ENCODE results near the gene JUP. TPM values are rescaled to one million over a fixed set of nuclear protein-coding genes. Genes with fewer than 3 reads are reported as not detected.

Gene JUP
- total RNA-seq, 1 experiment from 2014 or later, result 352 TPM

GRCh38 chr17:41751288-41751687 is 35.2 kb downstream of the JUP start:
- Histone ChIP-seq H3K4me3 (ENCODE audit: low read depth in 2 of 2, low read length in 2 of 2) (no peak overlapping the region), H3K4me1 (ENCODE audit: control insufficient read depth, insufficient read depth, low read length) (no peaks in the 10 kb centered on the region), H3K9me3 (ENCODE audit: control insufficient read depth, insufficient read depth, low read depth, low read length) (no peaks in the 10 kb centered on the region), H3K27ac (ENCODE audit: low read length) (no peak overlapping the region), H3K36me3 (ENCODE audit: control insufficient read depth, insufficient read depth, low read length) (no peaks in the 10 kb centered on the region), H3K27me3 (ENCODE audit: control insufficient read depth, insufficient read depth, low read length) (no peaks in the 10 kb centered on the region)
- no peak for TF ChIP-seq POLR2AphosphoS5 (IDR thresholded peaks at IDR 0.05; ENCODE audit: low read depth, low read length)
- TF ChIP-seq SIN3A (IDR thresholded peaks at IDR 0.05; ENCODE audit: borderline replicate concordance, insufficient read depth, low read depth, low read length), result no peak
- no peak for TF ChIP-seq CTCF (IDR thresholded peaks at IDR 0.05)
- TF ChIP-seq TCF7L2 (IDR thresholded peaks at IDR 0.05; ENCODE audit: low read depth, low read length), result no peak
- no peak for TF ChIP-seq REST (IDR thresholded peaks at IDR 0.05; ENCODE audit: insufficient read depth in 1 of 2, low read depth in 2 of 2, low read length in 1 of 2)
- no TSS peak for BruUV-seq (replicated peaks)
- DNase-seq (ENCODE audit: low read depth, low spot score), result no peak
- ATAC-seq, result no peak
- in situ Hi-C loops (cut with HindIII; ENCODE audit: low pct_unique_long_range_greater_than_20kb, low sequenced_read_pairs) (no loop called here), intact Hi-C loops (cut with micrococcal nuclease; ENCODE audit: unreplicated experiment) (no loop called here)
- CTCF ChIA-PET, result no interaction called here
- POLR2A ChIA-PET, result no interaction called here

- ATAC-seq, result no peak
- CTCF ChIA-PET, result no interaction called here
- TF ChIP-seq CTCF (IDR thresholded peaks at IDR 0.05), result no peak
- TF ChIP-seq REST (IDR thresholded peaks at IDR 0.05; ENCODE audit: insufficient read depth in 1 of 2, low read depth in 2 of 2, low read length in 1 of 2), result no peak
- no peak; the same call in 1 of the 2 replicates for TF ChIP-seq POLR2AphosphoS5 (IDR thresholded peaks at IDR 0.05; ENCODE audit: low read depth, low read length)
- no peak for TF ChIP-seq SIN3A (IDR thresholded peaks at IDR 0.05; ENCODE audit: borderline replicate concordance, insufficient read depth, low read depth, low read length)
- no peak for TF ChIP-seq TCF7L2 (IDR thresholded peaks at IDR 0.05; ENCODE audit: low read depth, low read length)
- no peak overlapping the region for H3K4me3 ChIP-seq (ENCODE audit: low read depth in 2 of 2, low read length in 2 of 2)
- no TSS peak for BruUV-seq (replicated peaks)
- H3K27ac ChIP-seq (ENCODE audit: low read length), result no peak overlapping the region
- POLR2A ChIA-PET, result interaction anchor here (0.7 kb wide), 1 partner anchor 27 kb away, joined by 4 read pairs; no protein-coding TSS in a partner anchor
- in situ Hi-C loops (cut with HindIII; ENCODE audit: low pct_unique_long_range_greater_than_20kb, low sequenced_read_pairs) (no loop called here), intact Hi-C loops (cut with micrococcal nuclease; ENCODE audit: unreplicated experiment) (no loop called here)
- H3K4me1 ChIP-seq (ENCODE audit: control insufficient read depth, insufficient read depth, low read length), result no peaks in the 10 kb centered on the region
- H3K9me3 ChIP-seq (ENCODE audit: control insufficient read depth, insufficient read depth, low read depth, low read length), result no peaks in the 10 kb centered on the region
- no peaks in the 10 kb centered on the region for H3K36me3 ChIP-seq (ENCODE audit: control insufficient read depth, insufficient read depth, low read length)
- no peaks in the 10 kb centered on the region for H3K27me3 ChIP-seq (ENCODE audit: control insufficient read depth, insufficient read depth, low read length)
- no peak for DNase-seq (ENCODE audit: low read depth, low spot score)
Observed at GRCh38 chr17:41750862-41751261, 35.6 kb downstream of the JUP start.
